Caco-2 (cell line): ENCODE results near the gene SLC4A9. TPM values are rescaled to one million over a fixed set of nuclear protein-coding genes. Genes with fewer than 3 reads are reported as not detected.
"Not testable (repeated sequence)": the region's sequence is repeated elsewhere in the genome, so short reads cannot be mapped to it uniquely, and the experiment has no call there.

Source experiments
- BruUV-seq: library from RNA; stranded (reverse); fragments of 400-500 nt; replicated peaks from 2 replicates; lab custom pipeline; 2021; lab: Mats Ljungman, UMichigan
- CTCF ChIA-PET: fragments of 300-600 bp; sonication (Branson Sonifier 250); formaldehyde crosslinking; loops from one replicate; lab custom pipeline; 2022; ENCODE audit warnings: antibody characterized with exemption; lab: Charles Lee
- POLR2A ChIA-PET: fragments of 300-600 bp; sonication (Branson Sonifier 250); formaldehyde crosslinking; loops from one replicate; lab custom pipeline; 2022; ENCODE audit warnings: antibody characterized with exemption; lab: Charles Lee
- DNase-seq, 2 experiments: peaks; one replicate each; pipeline versions ENCODE4 v3.0.0 to v3.0.0-alpha.2; 2020 to 2022
- H3K27me3 ChIP-seq: replicated peaks from 2 replicates; pipeline ENCODE4 v1.6.0; 2011; ENCODE audit warnings: low read length; ENCODE audit not compliant: control insufficient read depth, insufficient read depth
- H3K36me3 ChIP-seq: 2 replicates; pipeline ENCODE4 v1.5.1; 2011; ENCODE audit warnings: low read length; ENCODE audit not compliant: control insufficient read depth, insufficient read depth
- H3K4me1 ChIP-seq: fragments of 250-450 bp; sonication (Bioruptor Pico); 2 replicates; pipeline ENCODE4 v1.5.1; 2020; ENCODE audit warnings: mild to moderate bottlenecking
- H3K4me3 ChIP-seq: 2 replicates; pipeline ENCODE4 v1.5.1; 2011; ENCODE audit warnings: low read depth, mild to moderate bottlenecking, control low read depth, low read length
- H3K9me3 ChIP-seq: fragments of 250-450 bp; sonication (Bioruptor Pico); 2 replicates; pipeline ENCODE4 v1.5.1; 2020; ENCODE audit warnings: mild to moderate bottlenecking, moderate library complexity
- H3K27ac Mint-ChIP-seq: one replicate; pipeline ENCODE4 v1.8.0; 2022; ENCODE audit warnings: mixed read lengths; ENCODE audit not compliant: unreplicated experiment
- H3K27me3 Mint-ChIP-seq: one replicate; pipeline ENCODE4 v1.8.0; 2022; ENCODE audit warnings: mixed read lengths; ENCODE audit not compliant: insufficient read depth, unreplicated experiment
- H3K36me3 Mint-ChIP-seq: one replicate; pipeline ENCODE4 v1.8.0; 2022; ENCODE audit warnings: mild to moderate bottlenecking, mixed read lengths; ENCODE audit not compliant: insufficient read depth, unreplicated experiment
- H3K4me1 Mint-ChIP-seq: one replicate; pipeline ENCODE4 v1.8.0; 2022; ENCODE audit warnings: low read depth, mixed read lengths; ENCODE audit not compliant: unreplicated experiment
- H3K4me3 Mint-ChIP-seq: one replicate; pipeline ENCODE4 v1.8.0; 2022; ENCODE audit warnings: mild to moderate bottlenecking, moderate library complexity, mixed read lengths; ENCODE audit not compliant: unreplicated experiment
- H3K9me3 Mint-ChIP-seq: one replicate; pipeline ENCODE4 v1.8.0; 2022; ENCODE audit warnings: mixed read lengths; ENCODE audit not compliant: unreplicated experiment
- intact Hi-C: fragments of 100-400 bp; cut with micrococcal nuclease; formaldehyde crosslinking; loops from one replicate; pipeline ENCODE4 v1.10.0; 2022; ENCODE audit not compliant: unreplicated experiment
- total RNA-seq: library from RNA; stranded (reverse); gene quantifications from 2 replicates; pipeline ENCODE4 v1.2.3, GENCODE V29; 2022
- TF ChIP-seq, protein P1 (sequence below), 2 experiments: fragments of 200-600 bp in 1 of 2; IDR thresholded peaks; 1 replicate in 1 of 2; 2 replicates in 1 of 2; pipeline versions ENCODE4 v1.5.1 to v1.8.0; 2011 to 2022; ENCODE audit warnings: antibody characterized with exemption in 1 of 2, control low read depth in 1 of 2, inconsistent platforms in 1 of 2, low read depth in 1 of 2, low read length in 1 of 2, mild to moderate bottlenecking in 1 of 2, moderate library complexity in 1 of 2; ENCODE audit not compliant: insufficient read depth in 1 of 2, severe bottlenecking in 1 of 2, unreplicated experiment in 1 of 2

SLC4A9 gene
- total RNA-seq, 1 experiment from 2014 or later: 0.11 TPM

DNA sequence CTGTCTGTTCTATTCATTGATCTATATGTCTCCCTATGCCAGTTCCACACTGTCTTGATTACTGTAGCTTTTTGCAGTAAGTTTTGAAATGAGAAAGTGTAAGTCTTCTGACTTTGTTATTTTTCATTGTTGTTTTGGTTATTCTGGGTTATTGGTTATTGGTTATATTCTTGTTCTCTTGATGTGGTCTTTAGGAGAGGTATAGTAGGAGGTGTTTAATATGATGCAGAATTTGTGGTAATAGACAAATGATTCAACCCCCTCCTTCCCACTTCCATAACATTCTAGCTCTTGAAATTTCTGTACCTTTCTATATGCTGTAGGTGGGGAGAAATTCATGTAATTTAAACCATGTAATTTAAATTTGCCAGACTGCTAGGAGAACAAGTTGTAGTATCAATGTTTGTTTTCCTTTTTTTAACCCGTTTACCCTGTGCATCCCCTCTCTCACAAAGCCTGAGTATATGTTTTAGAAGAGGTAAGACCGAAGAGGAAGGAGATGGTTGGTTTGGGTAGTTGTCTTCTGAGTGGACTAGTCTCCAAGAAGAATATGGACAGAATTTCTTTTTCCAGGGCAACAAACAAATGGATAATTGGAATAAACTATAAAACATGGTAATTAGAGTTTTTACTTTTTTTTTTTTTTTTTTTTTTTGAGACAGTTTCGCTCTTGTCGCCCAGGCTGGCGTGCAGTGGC lies 60.8 kb downstream of the SLC4A9 start:
- CTCF ChIA-PET: no interaction called here
- H3K27ac Mint-ChIP-seq: no peak overlapping the region

DNA sequence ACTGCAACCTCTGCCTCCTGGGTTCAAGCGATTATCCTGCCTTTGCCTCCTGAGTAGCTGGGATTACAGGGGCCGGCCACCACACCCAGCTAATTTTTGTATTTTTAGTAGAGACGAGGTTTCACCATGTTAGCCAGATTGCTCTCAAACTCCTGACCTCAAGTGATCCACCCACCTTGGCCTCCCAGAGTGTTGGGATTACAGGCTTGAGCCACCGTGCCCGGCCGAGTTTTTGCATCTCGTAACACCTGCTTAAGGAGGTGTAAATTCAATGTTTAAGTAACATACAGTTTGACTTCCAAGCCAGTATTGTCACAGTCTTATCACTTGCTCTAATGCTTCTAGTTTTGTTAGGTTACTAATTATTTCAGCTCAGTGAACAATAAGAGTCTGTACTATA lies 61.4 kb downstream of the SLC4A9 start:
- H3K4me3 Mint-ChIP-seq, CTCF ChIA-PET: not testable (repeated sequence)

More for the DNA sequence above, 60.8 kb downstream of the SLC4A9 start:
- TF ChIP-seq, protein P1, sequence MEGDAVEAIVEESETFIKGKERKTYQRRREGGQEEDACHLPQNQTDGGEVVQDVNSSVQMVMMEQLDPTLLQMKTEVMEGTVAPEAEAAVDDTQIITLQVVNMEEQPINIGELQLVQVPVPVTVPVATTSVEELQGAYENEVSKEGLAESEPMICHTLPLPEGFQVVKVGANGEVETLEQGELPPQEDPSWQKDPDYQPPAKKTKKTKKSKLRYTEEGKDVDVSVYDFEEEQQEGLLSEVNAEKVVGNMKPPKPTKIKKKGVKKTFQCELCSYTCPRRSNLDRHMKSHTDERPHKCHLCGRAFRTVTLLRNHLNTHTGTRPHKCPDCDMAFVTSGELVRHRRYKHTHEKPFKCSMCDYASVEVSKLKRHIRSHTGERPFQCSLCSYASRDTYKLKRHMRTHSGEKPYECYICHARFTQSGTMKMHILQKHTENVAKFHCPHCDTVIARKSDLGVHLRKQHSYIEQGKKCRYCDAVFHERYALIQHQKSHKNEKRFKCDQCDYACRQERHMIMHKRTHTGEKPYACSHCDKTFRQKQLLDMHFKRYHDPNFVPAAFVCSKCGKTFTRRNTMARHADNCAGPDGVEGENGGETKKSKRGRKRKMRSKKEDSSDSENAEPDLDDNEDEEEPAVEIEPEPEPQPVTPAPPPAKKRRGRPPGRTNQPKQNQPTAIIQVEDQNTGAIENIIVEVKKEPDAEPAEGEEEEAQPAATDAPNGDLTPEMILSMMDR (IDR thresholded peaks at IDR 0.05; ENCODE audit: insufficient read depth in 1 of 2, low read depth in 1 of 2, low read length in 1 of 2, severe bottlenecking in 1 of 2, unreplicated experiment in 1 of 2): no peak
- H3K4me1 ChIP-seq: 0 out of 2 replicates have a peak, but pooled peaks cover 5% of the 10 kb centered on the region
- Mint-ChIP-seq H3K9me3 (no peaks in the 10 kb centered on the region), H3K4me3 (no peak overlapping the region), H3K4me1 (peaks cover 21% of the 10 kb centered on the region), H3K27me3 (no peaks in the 10 kb centered on the region), H3K36me3 (peaks cover 36% of the 10 kb centered on the region)
- BruUV-seq: no TSS peak
- H3K27me3 ChIP-seq: no peaks in the 10 kb centered on the region
- peaks cover 1% of the 10 kb centered on the region; the same call in 1 of the 2 replicates for H3K36me3 ChIP-seq
- POLR2A ChIA-PET: no interaction called here
- DNase-seq: no peak
- intact Hi-C loops: no loop called here
- no peak overlapping the region for H3K4me3 ChIP-seq
- H3K9me3 ChIP-seq: no peaks in the 10 kb centered on the region

DNA sequence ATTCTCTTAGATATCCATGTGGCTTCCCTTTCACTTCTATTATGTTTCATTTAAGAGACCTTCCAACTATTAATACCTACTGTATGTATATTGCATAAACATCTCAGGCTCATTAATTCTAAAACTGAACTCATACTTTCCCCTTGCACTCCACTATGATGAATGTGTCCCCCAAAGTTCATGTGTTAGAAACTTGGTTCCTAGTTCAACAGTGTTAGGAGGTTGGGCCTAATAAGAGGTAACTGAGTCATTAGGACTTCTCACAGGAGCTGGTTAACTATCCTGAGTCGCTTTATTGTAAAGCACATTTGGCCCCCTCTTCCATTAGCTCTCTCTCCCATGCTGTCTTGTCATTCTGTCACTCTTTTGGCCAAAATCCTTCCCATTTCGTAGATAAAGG lies 63.6 kb downstream of the SLC4A9 start:
- Mint-ChIP-seq H3K27me3 (no peaks in the 10 kb centered on the region), H3K4me3 (no peak overlapping the region), H3K4me1 (peaks cover 21% of the 10 kb centered on the region), H3K9me3 (no peaks in the 10 kb centered on the region), H3K27ac (no peak overlapping the region), H3K36me3 (peaks cover 36% of the 10 kb centered on the region)
- TF ChIP-seq, protein P1 (IDR thresholded peaks at IDR 0.05; ENCODE audit: insufficient read depth in 1 of 2, low read depth in 1 of 2, low read length in 1 of 2, severe bottlenecking in 1 of 2, unreplicated experiment in 1 of 2): no peak
- Histone ChIP-seq H3K4me1 (0 out of 2 replicates have a peak, but pooled peaks cover 5% of the 10 kb centered on the region), H3K27me3 (no peaks in the 10 kb centered on the region), H3K4me3 (no peak overlapping the region), H3K36me3 (peaks cover 1% of the 10 kb centered on the region; the same call in 1 of the 2 replicates), H3K9me3 (no peaks in the 10 kb centered on the region)
- intact Hi-C loops: no loop called here
- BruUV-seq: no TSS peak
- CTCF ChIA-PET: no interaction called here
- DNase-seq: no peak
- POLR2A ChIA-PET: no interaction called here

More for the DNA sequence above, 61.4 kb downstream of the SLC4A9 start:
- peaks cover 21% of the 10 kb centered on the region for H3K4me1 Mint-ChIP-seq
- intact Hi-C loops, H3K27ac Mint-ChIP-seq, H3K27me3 ChIP-seq, POLR2A ChIA-PET, H3K4me3 ChIP-seq, H3K9me3 Mint-ChIP-seq, H3K4me1 ChIP-seq, DNase-seq, H3K27me3 Mint-ChIP-seq, H3K36me3 ChIP-seq, H3K9me3 ChIP-seq, BruUV-seq: not testable (repeated sequence)
- H3K36me3 Mint-ChIP-seq: peaks cover 35% of the 10 kb centered on the region
